HG03457 (cell line): Measurements from ENCODE around the gene BMPR2.

Source experiments
- ATAC-seq: cut with Tn5 transposase; IDR thresholded peaks from one replicate; pipeline ENCODE4 v1.9.1; 2021; ENCODE audit warnings: moderate number of reproducible peaks; ENCODE audit not compliant: unreplicated experiment

BMPR2 gene

DNA sequence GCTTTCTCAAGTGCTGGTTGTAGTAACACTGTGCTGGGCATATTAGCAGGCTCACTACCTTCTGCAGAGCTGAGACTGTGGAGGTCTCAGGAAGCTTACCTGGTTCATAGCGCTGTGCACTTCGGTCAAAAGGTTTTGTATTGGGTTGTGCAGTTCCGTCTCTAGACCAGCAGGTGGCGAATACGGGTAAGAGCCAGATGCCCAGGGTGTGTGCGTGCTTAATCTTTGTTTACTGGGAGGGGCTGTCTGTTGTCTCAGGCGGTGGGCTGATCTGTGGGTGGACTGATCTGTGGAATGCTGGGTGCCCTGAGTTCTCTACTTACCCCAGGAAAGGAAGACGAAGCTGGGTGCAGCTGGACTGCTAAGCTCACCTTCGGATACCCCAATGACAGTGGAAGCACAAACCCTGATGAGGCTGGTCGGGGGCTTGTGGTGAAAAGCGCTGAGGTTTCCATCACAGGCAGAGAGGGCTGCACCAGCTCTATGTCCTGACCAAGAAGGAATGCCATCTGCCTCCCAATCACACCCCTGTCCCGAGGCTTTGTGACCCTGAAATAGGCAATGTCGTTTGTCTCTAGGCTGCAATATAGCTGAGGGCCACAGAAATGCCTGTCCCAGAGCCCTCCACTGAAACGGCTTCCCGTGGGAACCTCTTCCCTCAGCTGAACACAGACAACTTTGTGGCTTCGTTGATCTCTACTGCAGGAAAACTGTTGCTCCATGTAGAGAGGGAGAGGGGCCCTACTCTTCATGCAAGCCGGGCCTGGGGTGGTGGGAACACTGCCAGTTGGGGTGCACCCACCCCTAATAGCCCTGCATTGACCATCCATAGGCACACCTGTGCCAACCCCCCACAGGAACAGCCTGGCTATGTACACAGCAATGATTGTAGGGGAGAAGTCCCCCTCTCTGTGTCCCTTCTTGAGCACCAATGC, 212.8 kb downstream of the BMPR2 start:
- no peak for ATAC-seq

DNA sequence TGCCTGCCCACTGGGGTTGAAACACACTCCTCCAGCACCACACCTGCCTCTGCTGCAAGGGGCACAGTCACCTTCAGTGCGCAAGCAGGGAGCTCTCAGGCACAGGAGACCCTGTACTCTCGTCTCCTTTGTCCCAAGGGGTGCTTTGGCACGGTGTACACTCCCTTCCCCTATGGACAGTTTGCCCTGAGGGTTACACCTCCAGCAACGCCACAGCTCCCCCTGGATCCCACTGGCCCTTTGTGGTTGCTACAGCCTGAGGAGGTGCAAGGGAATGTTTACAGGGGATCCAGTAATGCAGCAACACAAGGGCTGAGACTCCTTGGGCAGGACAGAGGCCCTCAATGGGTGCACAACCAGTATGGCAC, 213.4 kb downstream of the BMPR2 start:
- ATAC-seq = no peak

DNA sequence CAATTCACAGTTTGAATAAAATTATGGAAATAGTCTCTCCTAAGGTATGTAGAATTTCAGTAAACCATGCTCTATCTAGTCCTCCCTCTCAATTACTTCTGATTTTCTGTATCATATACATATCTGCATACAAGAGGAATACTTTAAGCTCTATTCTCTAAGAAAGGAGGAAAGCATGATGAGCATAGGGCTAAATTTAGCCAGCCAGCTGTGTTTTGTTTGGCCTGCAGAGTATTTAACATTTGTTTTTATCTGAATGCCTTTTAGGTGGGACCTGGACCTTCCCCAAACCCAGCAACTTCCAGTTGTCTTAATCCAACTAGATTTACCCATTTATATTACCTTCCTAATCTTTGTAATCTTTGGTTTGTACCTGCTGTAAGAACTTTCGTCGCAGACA, 216.4 kb downstream of the BMPR2 start:
- ATAC-seq = no peak

DNA sequence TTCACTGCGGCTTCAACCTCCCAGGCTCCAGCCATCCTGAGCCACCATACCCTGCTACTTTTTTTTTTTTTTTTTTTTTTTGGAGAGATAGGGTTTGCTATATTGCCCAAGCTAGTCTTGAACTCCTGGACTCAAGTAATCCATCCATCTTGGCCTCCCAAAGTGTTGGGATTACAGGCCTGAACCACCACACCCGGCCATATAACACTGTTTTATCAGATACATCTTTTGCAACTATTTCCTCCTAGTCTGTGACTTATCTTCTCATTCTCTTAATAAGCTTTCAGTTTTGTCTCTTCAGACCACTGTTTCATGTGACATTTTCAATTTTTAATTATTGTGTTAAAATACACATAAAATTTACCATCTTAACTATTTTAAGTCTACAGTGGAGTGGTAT, 223.0 kb downstream of the BMPR2 start:
- ATAC-seq = no peak

- no peak for ATAC-seq
Observed at GRCh38 chr2:202599911-202600310, 223.8 kb downstream of the BMPR2 start.

- ATAC-seq = no peak
Observed at GRCh38 chr2:202604699-202605098, 228.6 kb downstream of the BMPR2 start.

DNA sequence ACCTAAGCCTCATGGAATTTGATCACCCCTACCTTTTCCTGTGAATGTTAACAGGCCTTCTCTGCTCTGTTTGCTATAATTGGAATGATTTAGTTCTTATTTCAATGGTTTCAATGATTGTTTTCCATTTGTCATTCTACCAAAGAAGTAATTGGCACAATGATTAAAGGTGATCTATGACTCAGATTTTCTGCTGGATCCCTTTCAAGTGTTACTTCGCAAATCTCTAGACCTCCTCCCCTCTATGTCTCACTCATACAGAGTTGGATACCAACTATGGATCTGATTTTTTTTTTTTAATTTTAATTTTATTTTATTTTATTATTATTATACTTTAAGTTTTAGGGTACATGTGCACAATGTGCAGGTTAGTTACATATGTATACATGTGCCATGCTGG, 229.0 kb downstream of the BMPR2 start:
- no peak for ATAC-seq

GRCh38 chr2:202608142-202608852, 232.2 kb downstream of the BMPR2 start:
- no peak for ATAC-seq

DNA sequence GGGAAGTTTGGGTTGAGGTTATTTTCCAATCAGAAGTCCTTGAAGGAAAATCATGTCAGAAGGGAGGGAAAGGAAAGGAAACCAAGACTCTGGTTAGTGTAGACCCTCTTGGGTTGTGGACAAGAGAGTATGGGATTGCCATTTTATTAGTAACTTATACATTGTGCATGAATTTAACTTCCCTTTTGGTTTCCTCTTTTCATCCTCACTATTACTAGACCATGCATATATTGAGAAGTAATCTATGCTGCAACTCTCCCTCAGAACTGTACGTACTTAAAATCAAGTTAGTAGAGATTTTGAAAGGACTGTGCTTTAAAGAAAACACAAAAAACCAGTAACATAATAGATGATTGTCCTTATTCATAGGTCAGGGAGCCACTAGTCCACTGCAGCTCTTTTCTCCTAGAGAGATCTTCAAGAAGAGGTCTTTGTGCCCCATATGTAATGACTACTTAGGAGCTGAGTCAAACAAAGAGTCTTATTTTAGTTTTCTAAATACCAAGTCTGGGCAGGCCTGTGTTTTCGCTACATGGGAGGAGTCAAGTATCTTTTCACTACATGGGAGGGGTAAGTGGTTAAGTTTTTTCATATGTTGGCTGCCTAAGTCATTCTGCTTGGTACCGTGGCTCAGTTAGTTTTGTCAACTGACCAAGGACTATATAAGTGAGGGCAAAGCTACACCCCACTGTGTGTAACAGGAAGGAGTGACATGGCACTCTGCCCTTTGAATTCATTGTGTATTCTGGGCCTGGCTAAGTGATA, 233.4 kb downstream of the BMPR2 start:
- peak; percentile 85 for ATAC-seq

GRCh38 chr2:202610380-202610779, 234.3 kb downstream of the BMPR2 start:
- no peak for ATAC-seq

DNA sequence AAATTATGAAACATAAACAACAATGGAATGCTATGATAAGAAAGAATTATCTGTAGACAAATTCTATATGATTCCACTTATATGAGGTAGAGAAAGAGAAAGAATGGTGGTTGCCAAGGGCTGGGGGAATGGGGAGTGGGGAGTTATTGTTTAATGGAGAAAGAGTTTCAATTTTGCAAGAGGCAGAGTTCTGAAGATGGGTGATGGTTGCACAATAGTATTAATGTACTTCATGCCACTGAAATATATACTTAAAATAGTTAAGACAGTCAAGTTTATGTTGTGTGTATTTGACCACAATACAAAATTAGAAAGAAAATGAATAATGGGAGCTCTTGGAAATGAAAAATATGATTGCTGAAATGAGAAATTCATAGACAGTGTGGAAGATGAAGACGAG, 236.0 kb downstream of the BMPR2 start:
- ATAC-seq = no peak

DNA sequence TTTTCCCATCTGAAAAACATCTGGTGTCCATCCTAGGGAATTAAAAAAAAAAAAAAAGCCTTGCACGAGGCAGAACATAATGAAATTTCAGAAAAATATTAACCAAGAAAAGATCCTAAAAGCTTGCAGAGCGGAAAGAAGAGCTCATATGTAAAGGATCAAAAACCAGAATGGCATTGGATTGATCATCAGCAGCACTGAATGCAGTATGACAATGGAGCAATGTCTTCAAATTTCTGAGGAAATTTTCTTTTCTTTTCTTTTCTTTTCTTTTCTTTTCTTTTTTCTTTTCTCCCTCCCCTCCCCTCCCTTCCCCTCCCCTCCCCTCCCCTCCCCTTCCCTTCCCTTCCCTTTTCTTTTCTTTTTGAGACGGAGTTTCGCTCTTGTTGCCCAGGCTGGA, 237.4 kb downstream of the BMPR2 start:
- ATAC-seq = no peak
